H1 (cell line): Measurements from ENCODE around the gene NPNT. TPM values are rescaled to one million over a fixed set of nuclear protein-coding genes. Genes with fewer than 3 reads are reported as not detected.

Source experiments
- CTCF ChIA-PET: fragments of 300-600 bp; sonication (Branson Sonifier 250); formaldehyde crosslinking; loops from one replicate; lab custom pipeline; 2021; ENCODE audit not compliant: partially characterized antibody; lab: Charles Lee
- POLR2A ChIA-PET: fragments of 300-600 bp; sonication (Branson Sonifier 250); formaldehyde crosslinking; loops from one replicate; lab custom pipeline; 2021; ENCODE audit warnings: inconsistent platforms; ENCODE audit not compliant: partially characterized antibody; lab: Charles Lee
- DNase-seq, 2 experiments: peaks; one replicate each; pipeline versions ENCODE4 v3.0.0 to v3.0.0-alpha.2; 2010 to 2022; ENCODE audit warnings: low spot score in 2 of 2, low read depth in 1 of 2, mixed read lengths in 1 of 2
- FAIRE-seq: peaks from 2 replicates; lab custom pipeline; 2011; peaks lifted over from hg19 to GRCh38; lab: Jason Lieb, UNC
- H2AFZ ChIP-seq: 2 replicates; pipeline ENCODE4 v1.8.1; 2012; ENCODE audit warnings: low read length, inconsistent platforms
- H2AK5ac ChIP-seq: 2 replicates; pipeline ENCODE4 v1.6.1; 2013; ENCODE audit warnings: low read depth, low read length
- H2BK120ac ChIP-seq: replicated peaks from 2 replicates; pipeline ENCODE3; 2013; ENCODE audit warnings: low read depth, low read length, inconsistent platforms
- H2BK12ac ChIP-seq: 2 replicates; pipeline ENCODE4 v1.6.1; 2013; ENCODE audit warnings: low read depth, low read length
- H2BK15ac ChIP-seq: 2 replicates; pipeline ENCODE4 v1.6.1; 2013; ENCODE audit warnings: low read length
- H2BK20ac ChIP-seq: 2 replicates; pipeline ENCODE4 v1.6.1; 2013; ENCODE audit warnings: low read length
- H2BK5ac ChIP-seq: 2 replicates; pipeline ENCODE4 v1.6.1; 2013; ENCODE audit warnings: low read depth, low read length
- H3K14ac ChIP-seq: 2 replicates; pipeline ENCODE4 v1.6.1; 2013; ENCODE audit warnings: inconsistent platforms; ENCODE audit not compliant: insufficient read length
- H3K18ac ChIP-seq: 2 replicates; pipeline ENCODE4 v1.6.1; 2013; ENCODE audit warnings: low read length; ENCODE audit errors: extremely low read depth
- H3K23ac ChIP-seq: 2 replicates; pipeline ENCODE4 v1.6.1; 2013; ENCODE audit warnings: inconsistent platforms; ENCODE audit not compliant: insufficient read length
- H3K23me2 ChIP-seq: 2 replicates; pipeline ENCODE4 v1.6.1; 2013; ENCODE audit warnings: low read depth, low read length
- H3K27ac ChIP-seq: 2 replicates; pipeline ENCODE4 v1.6.1; 2011; ENCODE audit warnings: low read depth, low read length, inconsistent platforms
- H3K27me3 ChIP-seq, 4 experiments: replicated peaks in 1 of 4; 1 replicate in 1 of 4; 2 replicates in 3 of 4; pipeline versions ENCODE4 v1.6.1 to v1.8.1; 2011 to 2013; ENCODE audit warnings: low read length in 3 of 4, mild to moderate bottlenecking in 3 of 4, inconsistent platforms in 2 of 4, mixed read lengths in 2 of 4, moderate library complexity in 1 of 4; ENCODE audit not compliant: control insufficient read depth in 3 of 4, insufficient read depth in 3 of 4; ENCODE audit errors: extremely low read depth in 1 of 4
- H3K36me3 ChIP-seq, 4 experiments: 2 replicates each; pipeline versions ENCODE4 v1.6.1 to v1.8.1; 2011 to 2013; ENCODE audit warnings: mild to moderate bottlenecking in 4 of 4, low read length in 3 of 4, moderate library complexity in 2 of 4, control low read depth in 1 of 4, inconsistent platforms in 1 of 4; ENCODE audit not compliant: insufficient read depth in 4 of 4, control insufficient read depth in 2 of 4
- H3K4ac ChIP-seq: replicated peaks from 2 replicates; pipeline ENCODE3; 2013; ENCODE audit warnings: low read length, low read depth, mixed read lengths, inconsistent platforms; ENCODE audit not compliant: insufficient read length
- H3K4me1 ChIP-seq, 4 experiments: replicated peaks in 1 of 4; 1 replicate in 1 of 4; 2 replicates in 3 of 4; pipeline versions ENCODE4 v1.6.1 to v1.8.1; 2011 to 2013; ENCODE audit warnings: low read length in 3 of 4, inconsistent platforms in 2 of 4, mixed read lengths in 1 of 4; ENCODE audit not compliant: insufficient read depth in 4 of 4, control insufficient read depth in 3 of 4
- H3K4me2 ChIP-seq, 2 experiments: 2 replicates each; pipeline versions ENCODE4 v1.6.1 to v1.8.1; 2011 to 2013; ENCODE audit warnings: low read depth in 2 of 2, low read length in 2 of 2, control low read depth in 1 of 2, inconsistent platforms in 1 of 2, mild to moderate bottlenecking in 1 of 2; ENCODE audit not compliant: insufficient read depth in 1 of 2
- H3K4me3 ChIP-seq, 4 experiments: fragments of 200-600, 300-600 bp in 1 of 4; sonication (generic), shearing (Covaris generic), sonication (Bioruptor Twin) in 1 of 4; 2 replicates each; pipeline versions ENCODE4 v1.5.1 to v1.8.1; 2011 to 2016; ENCODE audit warnings: low read length in 4 of 4, low read depth in 3 of 4, control low read depth in 2 of 4, inconsistent platforms in 2 of 4, mild to moderate bottlenecking in 2 of 4, mixed read lengths in 1 of 4, moderate library complexity in 1 of 4; ENCODE audit not compliant: insufficient read depth in 2 of 4; ENCODE audit errors: extremely low read depth in 1 of 4
- H3K56ac ChIP-seq: replicated peaks from 2 replicates; pipeline ENCODE3; 2013; ENCODE audit warnings: low read depth, mild to moderate bottlenecking, mixed read lengths, low read length, inconsistent platforms; ENCODE audit not compliant: insufficient read length
- H3K79me1 ChIP-seq: 2 replicates; pipeline ENCODE4 v1.6.1; 2013; ENCODE audit warnings: low read depth, low read length, control low read depth
- H3K79me2 ChIP-seq, 2 experiments: 2 replicates each; pipeline versions ENCODE4 v1.6.1 to v1.8.1; 2012 to 2013; ENCODE audit warnings: low read length in 2 of 2, mild to moderate bottlenecking in 2 of 2, inconsistent platforms in 1 of 2; ENCODE audit not compliant: insufficient read depth in 2 of 2, control insufficient read depth in 1 of 2
- H3K9ac ChIP-seq, 4 experiments: replicated peaks in 1 of 4; 1 replicate in 1 of 4; 2 replicates in 3 of 4; pipeline versions ENCODE4 v1.6.1 to v1.8.1; 2011 to 2013; ENCODE audit warnings: low read depth in 3 of 4, low read length in 3 of 4, control low read depth in 2 of 4, mild to moderate bottlenecking in 2 of 4, moderate library complexity in 2 of 4, inconsistent platforms in 1 of 4; ENCODE audit errors: extremely low read depth in 1 of 4
- H3K9me3 ChIP-seq, 2 experiments: 2 replicates each; pipeline versions ENCODE4 v1.6.1 to v1.8.1; 2012 to 2013; ENCODE audit warnings: mild to moderate bottlenecking in 2 of 2, moderate library complexity in 2 of 2, control low read depth in 1 of 2, inconsistent platforms in 1 of 2, low read depth in 1 of 2, low read length in 1 of 2, mixed read lengths in 1 of 2; ENCODE audit not compliant: insufficient read depth in 2 of 2
- H4K20me1 ChIP-seq, 2 experiments: replicated peaks in 1 of 2; 2 replicates each; pipeline versions ENCODE3 to v1.8.1; 2011 to 2013; ENCODE audit warnings: inconsistent platforms in 2 of 2, low read length in 2 of 2, mild to moderate bottlenecking in 1 of 2; ENCODE audit not compliant: insufficient read depth in 2 of 2, control insufficient read depth in 1 of 2
- H4K5ac ChIP-seq: 2 replicates; pipeline ENCODE4 v1.6.1; 2013; ENCODE audit warnings: low read length, low read depth, mixed read lengths, inconsistent platforms; ENCODE audit not compliant: insufficient read length
- H4K8ac ChIP-seq: 2 replicates; pipeline ENCODE4 v1.8.0; 2013; ENCODE audit warnings: mild to moderate bottlenecking, moderate library complexity, low read length, inconsistent platforms; ENCODE audit not compliant: insufficient read depth; ENCODE audit errors: extremely low read depth
- H4K91ac ChIP-seq: replicated peaks from 2 replicates; pipeline ENCODE3; 2013; ENCODE audit warnings: low read length, mixed read lengths, inconsistent platforms; ENCODE audit not compliant: insufficient read length
- BRCA1 ChIP-seq: IDR thresholded peaks from 2 replicates; pipeline ENCODE4 v1.6.1; 2012; ENCODE audit warnings: low read depth, low read length, improper control_type of control experiment
- CHD1 ChIP-seq: IDR thresholded peaks from 2 replicates; pipeline ENCODE4 v1.6.1; 2012; ENCODE audit warnings: low read depth, low read length, improper control_type of control experiment
- EP300 ChIP-seq, 2 experiments: IDR thresholded peaks; 1 replicate in 1 of 2; 2 replicates in 1 of 2; pipeline ENCODE4 v1.6.1; 2011 to 2012; ENCODE audit warnings: low read depth in 2 of 2, low read length in 2 of 2, mild to moderate bottlenecking in 2 of 2, borderline replicate concordance in 1 of 2, inconsistent platforms in 1 of 2, moderate library complexity in 1 of 2
- EZH2 ChIP-seq: fragments of 200-600 bp; sonication (generic); IDR thresholded peaks from 2 replicates; pipeline ENCODE4 v1.7.1; 2012; ENCODE audit warnings: low read depth, mild to moderate bottlenecking, moderate library complexity, low read length, inconsistent platforms; ENCODE audit not compliant: severe bottlenecking
- FOSL1 ChIP-seq: IDR thresholded peaks from 2 replicates; pipeline ENCODE4 v1.6.1; 2011; ENCODE audit warnings: mild to moderate bottlenecking, low read depth, low read length, moderate library complexity; ENCODE audit not compliant: insufficient read depth
- GTF2F1 ChIP-seq: IDR thresholded peaks from 2 replicates; pipeline ENCODE4 v1.6.1; 2012; ENCODE audit warnings: low read depth, low read length, improper control_type of control experiment, borderline replicate concordance
- JUN ChIP-seq: IDR thresholded peaks from 2 replicates; pipeline ENCODE4 v1.6.1; 2011; ENCODE audit warnings: low read depth, mild to moderate bottlenecking, improper control_type of control experiment, low read length
- KDM5A ChIP-seq: fragments of 200-600 bp; IDR thresholded peaks from 2 replicates; pipeline ENCODE4 v1.7.1; 2012; ENCODE audit warnings: mild to moderate bottlenecking, low read length, inconsistent platforms, mixed read lengths
- NANOG ChIP-seq: IDR thresholded peaks from 2 replicates; pipeline ENCODE4 v1.6.1; 2011; ENCODE audit warnings: low read length, low read depth, mild to moderate bottlenecking, inconsistent platforms; ENCODE audit not compliant: insufficient read depth, poor library complexity, severe bottlenecking
- POLR2A ChIP-seq, 2 experiments: IDR thresholded peaks; 1 replicate in 1 of 2; 2 replicates in 1 of 2; pipeline ENCODE4 v1.6.1; 2011; ENCODE audit warnings: low read depth in 2 of 2, low read length in 2 of 2, mild to moderate bottlenecking in 2 of 2; ENCODE audit errors: control extremely low read depth in 1 of 2
- TCF12 ChIP-seq: IDR thresholded peaks from 2 replicates; pipeline ENCODE4 v1.6.1; 2011; ENCODE audit warnings: low read depth, mild to moderate bottlenecking, low read length
- whole genome bisulfite sequencing, 2 experiments: shearing (Covaris generic) in 1 of 2; methylation state at CpG; one replicate each; pipeline versions ENCODE4 v1.1.6 to v1.1.7; 2013 to 2015; ENCODE audit warnings: low lambda C conversion rate in 2 of 2, mixed read lengths in 2 of 2, inconsistent platforms in 1 of 2, low coverage in 1 of 2, missing lambda C conversion rate in 1 of 2; ENCODE audit not compliant: insufficient replicate concordance in 2 of 2, insufficient coverage in 1 of 2, insufficient read length in 1 of 2; ENCODE audit errors: extremely low coverage in 1 of 2, missing lambda C conversion rate in 1 of 2; 5-methylcytosine and 5-hydroxymethylcytosine counted together
- polyA plus RNA-seq, 7 experiments: library from polyadenylated mRNA; depleted of rRNA in 3 of 7; stranded (reverse) in 5 of 7; unstranded in 2 of 7; fragments of >200 nt in 5 of 7; fragments of 200-250 nt in 2 of 7; gene quantifications; 1 replicate in 5 of 7; 2 replicates in 1 of 7; 4 replicates in 1 of 7; pipeline versions ENCODE4 v1.2.1 to v1.2.3, GENCODE V29; 2011 to 2013; ENCODE audit warnings: missing spikeins in 2 of 7, mixed read lengths in 2 of 7
- total RNA-seq: library from RNA; stranded (reverse); fragmentation: NEBNext Ultra II Directional; extraction: Animal tissue kit (Norgen Biotek cat#: 25700); gene quantifications from 2 replicates; pipeline ENCODE4 v1.2.1, GENCODE V29; 2021
- TF ChIP-seq, protein P1 (sequence below): IDR thresholded peaks from 2 replicates; pipeline ENCODE4 v1.6.1; 2012; ENCODE audit warnings: inconsistent platforms
- TF ChIP-seq, protein P2 (sequence below): IDR thresholded peaks from 2 replicates; pipeline ENCODE4 v1.6.1; 2011; ENCODE audit warnings: low read depth, mild to moderate bottlenecking, low read length; ENCODE audit not compliant: insufficient read depth

NPNT gene
- total and polyA plus RNA-seq, 2 of the 8 experiments (the other 6 are each of a cell fraction or from before 2014, with no cell fraction given) = 0.24 to 0.97 TPM

DNA sequence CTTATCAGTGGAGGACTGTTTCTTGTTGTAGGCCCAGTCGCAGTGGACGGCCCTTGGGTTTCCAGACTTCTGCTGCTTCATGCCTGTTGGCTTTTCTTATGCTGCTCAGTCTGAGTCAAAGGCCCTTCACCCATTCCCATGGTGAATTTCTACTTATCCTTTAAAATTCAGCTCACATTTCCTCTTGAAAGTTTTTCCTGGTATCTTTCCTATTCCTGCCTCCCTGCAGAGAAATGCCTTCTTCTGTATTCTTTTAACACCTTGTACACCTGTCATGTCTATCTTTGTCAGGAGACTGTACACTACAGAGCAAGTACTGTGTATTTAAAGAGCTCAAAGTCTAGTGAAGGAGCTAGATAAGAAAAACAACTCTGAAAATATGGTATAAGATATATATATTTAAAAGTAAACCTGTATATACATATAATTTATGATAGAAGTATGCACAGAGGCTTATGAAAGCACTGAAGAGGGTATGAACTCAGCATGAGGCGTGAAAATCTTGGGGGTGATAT is 22.0 kb downstream of the NPNT start:
- Histone ChIP-seq H2BK20ac (no peak overlapping the region), H3K79me2 (no peaks in the 10 kb centered on the region), H3K56ac (no peak overlapping the region), H3K23ac (no peak overlapping the region), H2BK15ac (no peak overlapping the region), H3K4me3 (no peak overlapping the region), H2BK120ac (no peak overlapping the region), H4K20me1 (no peaks in the 10 kb centered on the region), H3K27ac (no peak overlapping the region), H3K36me3 (no peaks in the 10 kb centered on the region), H3K4me2 (no peak overlapping the region), H2AK5ac (no peak overlapping the region), H2AFZ (no peak overlapping the region), H3K4ac (no peak overlapping the region), H3K23me2 (no peaks in the 10 kb centered on the region), H3K4me1 (peaks cover 0 to 5% (median 0%) of the 10 kb centered on the region in 4 experiments; a peak in 1 of 7 replicates), H3K14ac (no peak overlapping the region), H3K27me3 (peaks cover 0 to 1% (median 0%) of the 10 kb centered on the region in 4 experiments; a peak in 1 of 7 replicates), H3K9me3 (no peaks in the 10 kb centered on the region), H4K5ac (no peak overlapping the region), H3K9ac (no peak overlapping the region), H4K8ac (no peak overlapping the region), H2BK5ac (no peak overlapping the region), H3K18ac (no peak overlapping the region), H2BK12ac (no peak overlapping the region), H4K91ac (no peak overlapping the region), H3K79me1 (no peaks in the 10 kb centered on the region)
- WGBS, 2 experiments = 95% methylated on average over 3 of the region's 3 CpGs; no CpG with 5 or more reads in 1 of the 2 experiments
- ChIA-PET CTCF (no interaction called here), POLR2A (no interaction called here)
- DNase-seq (no peak), FAIRE-seq (no peak)
- TF ChIP-seq KDM5A (no peak), JUN (no peak), EZH2 (no peak), FOSL1 (no peak), NANOG (no peak), POLR2A (IDR thresholded peaks at IDR 0.05; ENCODE audit: control extremely low read depth in 1 of 2, low read depth in 2 of 2, low read length in 2 of 2) (no peak), CHD1 (no peak), TCF12 (no peak), EP300 (IDR thresholded peaks at IDR 0.05; ENCODE audit: borderline replicate concordance in 1 of 2, low read depth in 2 of 2, low read length in 2 of 2) (no peak), BRCA1 (no peak), GTF2F1 (no peak)
- TF ChIP-seq, protein P1, sequence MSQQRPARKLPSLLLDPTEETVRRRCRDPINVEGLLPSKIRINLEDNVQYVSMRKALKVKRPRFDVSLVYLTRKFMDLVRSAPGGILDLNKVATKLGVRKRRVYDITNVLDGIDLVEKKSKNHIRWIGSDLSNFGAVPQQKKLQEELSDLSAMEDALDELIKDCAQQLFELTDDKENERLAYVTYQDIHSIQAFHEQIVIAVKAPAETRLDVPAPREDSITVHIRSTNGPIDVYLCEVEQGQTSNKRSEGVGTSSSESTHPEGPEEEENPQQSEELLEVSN = no peak
- TF ChIP-seq, protein P2, sequence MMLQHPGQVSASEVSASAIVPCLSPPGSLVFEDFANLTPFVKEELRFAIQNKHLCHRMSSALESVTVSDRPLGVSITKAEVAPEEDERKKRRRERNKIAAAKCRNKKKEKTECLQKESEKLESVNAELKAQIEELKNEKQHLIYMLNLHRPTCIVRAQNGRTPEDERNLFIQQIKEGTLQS = no peak
